H9 (cell line): ENCODE measurements around the gene BMERB1. TPM values are rescaled to one million over a fixed set of nuclear protein-coding genes. Genes with fewer than 3 reads are reported as not detected.
A peak's percentile ranks its signal among the peaks of the same experiment; 100 is the strongest.

Experiments used
- DNase-seq: peaks from one replicate; pipeline ENCODE4 v3.0.0-alpha.2; 2017
- H2AFZ ChIP-seq: one replicate; pipeline ENCODE4 v1.6.1; 2013; ENCODE audit warnings: mild to moderate bottlenecking, low read length, control low read depth, moderate library complexity
- H2AK5ac ChIP-seq: 2 replicates; pipeline ENCODE4 v1.6.1; 2013; ENCODE audit warnings: low read length, control low read depth, mixed read lengths; ENCODE audit not compliant: insufficient read length
- H2BK120ac ChIP-seq: one replicate; pipeline ENCODE4 v1.6.1; 2013; ENCODE audit warnings: low read depth, mild to moderate bottlenecking, low read length, control low read depth, inconsistent platforms; ENCODE audit not compliant: poor library complexity, severe bottlenecking
- H2BK12ac ChIP-seq: 2 replicates; pipeline ENCODE4 v1.6.1; 2013; ENCODE audit warnings: low read length, control low read depth, mixed read lengths, low read depth; ENCODE audit not compliant: insufficient read length
- H2BK15ac ChIP-seq: 2 replicates; pipeline ENCODE4 v1.6.1; 2013; ENCODE audit warnings: low read depth, low read length, control low read depth
- H2BK20ac ChIP-seq: one replicate; pipeline ENCODE4 v1.6.1; 2013; ENCODE audit warnings: low read depth, mild to moderate bottlenecking, low read length, control low read depth, inconsistent platforms; ENCODE audit not compliant: poor library complexity, severe bottlenecking
- H2BK5ac ChIP-seq: 2 replicates; pipeline ENCODE4 v1.6.1; 2013; ENCODE audit warnings: low read length, control low read depth, mixed read lengths; ENCODE audit not compliant: insufficient read length
- H3K14ac ChIP-seq: 2 replicates; pipeline ENCODE4 v1.6.1; 2013; ENCODE audit warnings: low read length, control low read depth; ENCODE audit not compliant: insufficient read depth
- H3K18ac ChIP-seq: 2 replicates; pipeline ENCODE4 v1.6.1; 2013; ENCODE audit warnings: low read depth, mild to moderate bottlenecking, mixed read lengths, low read length, control low read depth; ENCODE audit not compliant: insufficient read length
- H3K23ac ChIP-seq: 2 replicates; pipeline ENCODE4 v1.6.1; 2013; ENCODE audit warnings: low read length, control low read depth, mixed read lengths, low read depth; ENCODE audit not compliant: insufficient read length
- H3K23me2 ChIP-seq: 2 replicates; pipeline ENCODE4 v1.6.1; 2013; ENCODE audit warnings: low read depth, mild to moderate bottlenecking, mixed read lengths, low read length, control low read depth; ENCODE audit not compliant: insufficient read length, poor library complexity, severe bottlenecking
- H3K27ac ChIP-seq: 2 replicates; pipeline ENCODE4 v1.5.1; 2013; ENCODE audit warnings: low read length, control low read depth, mixed read lengths, low read depth; ENCODE audit not compliant: insufficient read length
- H3K27me3 ChIP-seq: 2 replicates; pipeline ENCODE4 v1.6.1; 2013; ENCODE audit warnings: low read length, control low read depth, inconsistent platforms; ENCODE audit not compliant: insufficient read depth
- H3K4ac ChIP-seq: 2 replicates; pipeline ENCODE4 v1.6.1; 2013; ENCODE audit warnings: low read depth, mild to moderate bottlenecking, control low read depth, inconsistent platforms, low read length, moderate library complexity
- H3K4me1 ChIP-seq: 2 replicates; pipeline ENCODE4 v1.6.1; 2013; ENCODE audit warnings: low read length, control low read depth, inconsistent platforms; ENCODE audit not compliant: insufficient read depth
- H3K4me2 ChIP-seq: 2 replicates; pipeline ENCODE4 v1.6.1; 2013; ENCODE audit warnings: low read length, control low read depth, mixed read lengths; ENCODE audit not compliant: insufficient read length, insufficient read depth
- H3K56ac ChIP-seq: 2 replicates; pipeline ENCODE4 v1.6.1; 2013; ENCODE audit warnings: low read depth, mild to moderate bottlenecking, mixed read lengths, low read length, control low read depth; ENCODE audit not compliant: insufficient read length
- H3K79me1 ChIP-seq: 2 replicates; pipeline ENCODE4 v1.6.1; 2013; ENCODE audit warnings: low read depth, mild to moderate bottlenecking, moderate library complexity, low read length, control low read depth, inconsistent platforms; ENCODE audit not compliant: insufficient read depth, poor library complexity, severe bottlenecking
- H3K79me2 ChIP-seq: 2 replicates; pipeline ENCODE4 v1.6.1; 2013; ENCODE audit warnings: low read length, control low read depth, inconsistent platforms; ENCODE audit not compliant: insufficient read depth
- H3K9ac ChIP-seq: 2 replicates; pipeline ENCODE4 v1.6.1; 2013; ENCODE audit warnings: low read length, control low read depth, mixed read lengths; ENCODE audit not compliant: insufficient read length; ENCODE audit errors: extremely low read depth
- H3K9me3 ChIP-seq: one replicate; pipeline ENCODE4 v1.6.1; 2013; ENCODE audit warnings: low read depth, low read length, inconsistent platforms; ENCODE audit not compliant: control insufficient read depth
- H3T11ph ChIP-seq: one replicate; pipeline ENCODE4 v1.6.1; 2013; ENCODE audit warnings: mild to moderate bottlenecking, low read length, control low read depth, inconsistent platforms
- H4K20me1 ChIP-seq: one replicate; pipeline ENCODE4 v1.6.1; 2013; ENCODE audit not compliant: control insufficient read depth, insufficient read length, insufficient read depth
- H4K5ac ChIP-seq: 2 replicates; pipeline ENCODE4 v1.6.1; 2013; ENCODE audit warnings: low read depth, mild to moderate bottlenecking, mixed read lengths, low read length, control low read depth; ENCODE audit not compliant: insufficient read length
- H4K8ac ChIP-seq: replicated peaks from 2 replicates; pipeline ENCODE4 v1.6.1; 2013; ENCODE audit warnings: low read length, control low read depth, mixed read lengths, low read depth; ENCODE audit not compliant: insufficient read length
- H4K91ac ChIP-seq: 2 replicates; pipeline ENCODE4 v1.6.1; 2013; ENCODE audit warnings: low read depth, mild to moderate bottlenecking, moderate library complexity, mixed read lengths, low read length, control low read depth; ENCODE audit not compliant: insufficient read length
- H3K27ac Mint-ChIP-seq, 3 experiments: 2 replicates in 2 of 3; 3 replicates in 1 of 3; pipeline ENCODE4 v1.8.0; 2020 to 2021; ENCODE audit warnings: mixed read lengths in 3 of 3, mild to moderate bottlenecking in 1 of 3, moderate library complexity in 1 of 3
- H3K27me3 Mint-ChIP-seq: 2 replicates; pipeline ENCODE4 v1.8.0; 2021; ENCODE audit warnings: low read depth, mild to moderate bottlenecking, moderate library complexity, mixed read lengths
- H3K36me3 Mint-ChIP-seq, 3 experiments: 2 replicates in 2 of 3; 3 replicates in 1 of 3; pipeline ENCODE4 v1.8.0; 2020 to 2021; ENCODE audit warnings: low read depth in 3 of 3, mixed read lengths in 3 of 3; ENCODE audit not compliant: insufficient read depth in 1 of 3
- H3K4me1 Mint-ChIP-seq, 2 experiments: 2 replicates each; pipeline ENCODE4 v1.8.0; 2020; ENCODE audit warnings: mixed read lengths in 2 of 2
- H3K4me3 Mint-ChIP-seq, 2 experiments: 2 replicates in 1 of 2; 3 replicates in 1 of 2; pipeline ENCODE4 v1.8.0; 2020 to 2021; ENCODE audit warnings: mild to moderate bottlenecking in 2 of 2, mixed read lengths in 2 of 2, moderate library complexity in 1 of 2
- H3K9me3 Mint-ChIP-seq, 2 experiments: 2 replicates in 1 of 2; 3 replicates in 1 of 2; pipeline ENCODE4 v1.8.0; 2020; ENCODE audit warnings: mild to moderate bottlenecking in 2 of 2, mixed read lengths in 2 of 2, moderate library complexity in 1 of 2
- CTCF ChIP-seq: fragments of 200-600 bp; sonication (generic); conservative IDR thresholded peaks from 3 replicates; pipeline ENCODE4 v1.8.0; 2021; ENCODE audit warnings: antibody characterized with exemption, mild to moderate bottlenecking
- WGBS: extraction: QIAGEN DNeasy Blood & Tissue Kit; methylation state at CpG from one replicate; pipeline ENCODE4 v1.1.7; 2013; ENCODE audit warnings: missing lambda C conversion rate, low lambda C conversion rate, mixed read lengths; ENCODE audit not compliant: insufficient read length; ENCODE audit errors: extremely low coverage; 5-methylcytosine and 5-hydroxymethylcytosine counted together
- total RNA-seq: library from RNA; stranded (reverse); gene quantifications from 2 replicates; pipeline ENCODE4 v1.2.1, GENCODE V29; 2021

The BMERB1 gene
- total RNA-seq, 1 experiment from 2014 or later, result 19.5 TPM

DNA sequence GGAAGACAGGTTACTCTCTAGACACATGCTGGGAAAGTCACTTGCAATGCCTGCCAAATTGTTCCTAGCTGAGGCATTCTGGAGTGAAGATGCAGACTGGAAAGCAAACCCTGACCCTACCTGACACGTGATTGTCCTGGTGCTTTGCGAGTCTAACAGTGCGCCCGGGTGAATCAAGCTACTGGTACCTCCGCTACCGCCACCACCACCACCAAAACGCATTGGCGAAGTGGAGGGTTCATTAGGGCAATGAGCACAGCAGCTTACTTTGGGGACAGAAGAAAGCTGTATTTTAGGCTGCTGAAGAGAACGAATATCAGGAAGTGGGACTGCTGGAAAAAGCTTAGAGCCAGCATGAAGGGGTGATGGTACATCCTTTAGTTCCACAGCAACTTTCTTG, 201.5 kb downstream of the BMERB1 start:
- Histone ChIP-seq H3K4me1 (no peaks in the 10 kb centered on the region), H4K5ac (no peak overlapping the region), H3K4ac (no peak overlapping the region), H3K23ac (no peak overlapping the region), H3K9ac (no peak overlapping the region), H2BK120ac (no peak overlapping the region), H4K8ac (no peak overlapping the region), H2BK12ac (no peak overlapping the region), H3K79me2 (no peaks in the 10 kb centered on the region), H4K20me1 (no peaks in the 10 kb centered on the region), H3K9me3 (no peaks in the 10 kb centered on the region), H3K14ac (no peak overlapping the region), H2AFZ (no peak overlapping the region), H3K27me3 (no peaks in the 10 kb centered on the region), H3K27ac (no peak overlapping the region), H3T11ph (no peak overlapping the region), H3K23me2 (no peaks in the 10 kb centered on the region), H3K18ac (no peak overlapping the region), H2BK15ac (no peak overlapping the region), H2BK20ac (no peak overlapping the region), H3K79me1 (peaks cover 2% of the 10 kb centered on the region), H3K56ac (no peak overlapping the region), H4K91ac (no peak overlapping the region), H2AK5ac (no peak overlapping the region), H3K4me2 (no peak overlapping the region), H2BK5ac (no peak overlapping the region)
- no CpG with 5 or more reads among the region's 9 CpGs for WGBS
- TF ChIP-seq CTCF, result no peak
- Mint-ChIP-seq H3K9me3 (no peaks in the 10 kb centered on the region), H3K27me3 (no peaks in the 10 kb centered on the region), H3K27ac (peak overlapping the region in 1 of 3 experiments; percentile 44; a peak in 1 of 7 replicates), H3K4me1 (no peaks in the 10 kb centered on the region), H3K4me3 (no peak overlapping the region), H3K36me3 (peaks cover 36 to 73% (median 71%) of the 10 kb centered on the region in 3 experiments; a peak in 6 of 7 replicates)
- DNase-seq, result no peak
